ENCODE results near the gene GPANK1.
A peak's percentile ranks its signal among the peaks of the same experiment; 100 is the strongest.

The GPANK1 gene

DNA sequence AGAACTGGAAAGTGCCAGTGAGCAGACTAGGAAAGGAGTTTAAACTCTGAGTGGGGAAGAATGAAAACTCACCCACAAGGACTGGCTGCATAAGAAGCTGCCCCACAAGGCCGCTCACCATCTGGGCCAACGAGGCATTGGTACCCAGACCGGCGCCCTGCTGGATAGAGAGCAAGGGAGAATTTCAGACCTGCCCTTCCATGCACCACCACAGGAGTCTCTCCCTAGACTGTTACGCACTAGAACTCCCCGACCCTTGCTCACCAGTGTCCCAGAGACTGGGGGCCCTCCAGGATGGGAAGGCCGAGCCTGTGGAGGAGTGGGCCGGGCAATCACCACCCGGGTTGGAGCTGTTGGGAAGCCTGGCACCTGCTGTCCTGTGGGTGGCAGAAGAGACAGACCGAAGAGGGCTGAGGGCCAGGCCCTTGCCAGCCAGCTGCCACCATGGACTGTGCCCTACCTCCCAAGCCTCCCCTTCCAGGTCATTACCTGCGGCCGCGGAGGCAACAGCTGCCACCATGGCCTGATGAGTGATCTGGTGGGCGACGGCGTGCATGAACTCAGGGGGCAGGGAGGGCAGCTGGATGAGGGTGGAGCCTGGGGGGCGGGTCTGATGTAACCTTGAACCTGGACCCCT, 20.9 kb downstream of the GPANK1 start:
- Mint-ChIP-seq H3K36me3 (ENCODE audit: low read depth) (peaks cover 97% of the 10 kb centered on the region), H3K27ac (peak overlapping the region; percentile 59)

DNA sequence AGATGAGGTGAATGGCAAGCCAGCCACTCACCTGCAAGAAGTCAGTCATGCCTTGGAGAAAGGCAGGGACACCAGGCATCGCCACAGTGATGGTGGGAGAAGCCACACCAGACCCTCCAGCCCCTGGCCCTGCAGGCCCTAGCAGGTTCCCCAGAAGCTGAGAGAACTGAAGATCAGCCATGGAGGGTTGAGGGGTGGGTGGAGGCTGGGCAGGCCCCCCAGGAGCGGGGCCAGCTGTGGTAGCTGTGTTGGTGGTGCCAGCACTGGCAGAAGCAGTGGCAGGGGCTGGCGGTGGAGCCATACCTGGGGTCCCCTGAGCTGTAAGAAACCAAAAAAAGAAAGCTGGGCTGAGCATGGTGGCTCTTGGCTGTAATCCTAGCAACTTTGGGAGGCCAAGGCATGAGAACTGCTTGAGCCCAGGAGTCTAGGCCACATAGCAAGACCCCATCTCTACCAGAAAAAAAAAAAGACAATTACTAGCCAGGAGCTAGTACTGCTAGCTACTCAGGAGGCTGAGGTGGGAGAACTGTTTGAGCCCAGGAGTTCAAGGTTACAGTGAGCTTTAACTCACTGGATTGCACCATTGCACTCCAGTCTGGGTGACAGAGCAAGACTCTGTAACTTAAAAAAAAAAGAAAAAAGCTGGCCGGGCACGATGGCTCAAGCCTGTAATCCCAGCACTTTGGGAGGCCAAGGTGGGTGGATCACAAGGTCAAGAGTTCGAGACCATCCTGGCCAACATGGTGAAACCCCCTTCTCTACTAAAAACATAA, 21.8 kb downstream of the GPANK1 start:
- Mint-ChIP-seq H3K4me3 (no peak overlapping the region), H3K27ac (peak overlapping the region; percentile 74), H3K4me1 (ENCODE audit: low read depth) (peaks cover 16% of the 10 kb centered on the region), H3K9me3 (no peaks in the 10 kb centered on the region), H3K27me3 (no peaks in the 10 kb centered on the region), H3K36me3 (ENCODE audit: low read depth) (peaks cover 97% of the 10 kb centered on the region)
- DNase-seq: no peak

More for the DNA sequence above, 20.9 kb downstream of the GPANK1 start:
- H3K4me1 Mint-ChIP-seq (ENCODE audit: low read depth): peaks cover 15% of the 10 kb centered on the region
- H3K27me3 Mint-ChIP-seq: no peaks in the 10 kb centered on the region
- no peaks in the 10 kb centered on the region for H3K9me3 Mint-ChIP-seq
- no peak for DNase-seq
- no peak overlapping the region for H3K4me3 Mint-ChIP-seq

DNA sequence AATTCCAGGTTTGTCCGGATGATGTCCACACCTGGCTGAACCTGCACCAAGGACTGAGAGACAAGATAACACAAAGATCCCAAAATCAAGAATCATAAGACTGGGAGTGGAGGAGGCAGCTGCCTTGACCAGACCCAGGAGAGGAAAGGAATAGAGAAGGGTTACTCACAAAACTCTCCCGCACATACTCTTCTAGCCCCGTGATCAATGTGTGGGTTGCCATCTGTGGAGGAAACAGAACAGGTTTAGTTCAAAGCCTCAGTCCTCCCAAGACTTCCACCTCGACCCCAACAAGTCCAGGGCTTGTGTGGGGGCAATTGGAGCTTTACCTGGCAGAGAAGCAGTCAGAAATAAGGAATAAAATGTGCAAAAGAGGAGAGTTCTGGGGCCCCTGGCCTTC, 23.4 kb downstream of the GPANK1 start:
- Mint-ChIP-seq H3K9me3 (no peaks in the 10 kb centered on the region), H3K27me3 (no peaks in the 10 kb centered on the region), H3K4me1 (ENCODE audit: low read depth) (peaks cover 14% of the 10 kb centered on the region), H3K27ac (peak overlapping the region; percentile 88), H3K36me3 (ENCODE audit: low read depth) (peaks cover 96% of the 10 kb centered on the region), H3K4me3 (no peak overlapping the region)
- DNase-seq: no peak

DNA sequence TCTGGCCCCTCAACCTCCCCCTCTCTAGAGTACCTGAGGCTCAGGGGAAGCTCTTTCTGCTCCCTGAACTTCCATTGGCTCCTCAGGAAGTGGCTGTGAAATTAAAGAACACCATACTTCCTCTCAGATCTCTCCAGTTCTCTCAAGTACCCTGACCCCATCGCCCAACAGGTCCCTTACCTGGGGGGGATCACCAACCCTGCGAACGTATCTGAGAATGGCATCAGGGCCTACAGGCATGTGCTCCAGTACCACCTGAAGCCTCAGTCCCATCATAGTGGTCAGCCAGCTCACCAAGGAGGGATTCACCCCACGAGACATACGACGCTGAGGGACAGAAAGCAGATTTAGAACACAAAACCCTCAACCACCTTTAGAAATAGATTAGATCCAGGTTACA, 24.2 kb downstream of the GPANK1 start:
- no peak for DNase-seq
- Mint-ChIP-seq H3K4me1 (ENCODE audit: low read depth) (peaks cover 14% of the 10 kb centered on the region), H3K27me3 (no peaks in the 10 kb centered on the region), H3K27ac (peak overlapping the region; percentile 88), H3K4me3 (no peak overlapping the region), H3K9me3 (no peaks in the 10 kb centered on the region), H3K36me3 (ENCODE audit: low read depth) (peaks cover 96% of the 10 kb centered on the region)

DNA sequence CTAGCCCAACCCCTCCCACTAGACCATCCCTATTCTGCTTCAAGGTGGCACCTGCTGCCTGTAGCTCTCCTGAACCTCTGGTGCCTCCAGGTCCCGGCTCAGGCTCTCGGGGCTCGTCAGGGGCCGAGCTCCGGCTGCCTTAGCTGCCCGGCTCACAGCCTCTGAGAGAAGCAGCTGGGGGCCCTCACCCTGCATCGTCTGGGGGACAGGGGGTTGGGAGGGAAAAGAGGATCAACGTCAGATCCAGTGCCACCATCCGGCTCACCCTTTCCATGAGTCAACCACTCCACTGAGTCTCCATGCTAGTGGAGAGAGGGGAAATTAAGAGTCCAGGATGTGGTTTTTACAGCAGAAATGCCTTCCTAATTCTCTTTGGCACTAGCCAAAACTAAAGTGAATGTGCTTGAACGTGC, 25.3 kb downstream of the GPANK1 start:
- Mint-ChIP-seq H3K4me1 (ENCODE audit: low read depth) (peaks cover 12% of the 10 kb centered on the region), H3K27ac (peak overlapping the region; percentile 88), H3K4me3 (no peak overlapping the region), H3K36me3 (ENCODE audit: low read depth) (peaks cover 96% of the 10 kb centered on the region), H3K27me3 (no peaks in the 10 kb centered on the region), H3K9me3 (no peaks in the 10 kb centered on the region)
- no peak for DNase-seq

DNA sequence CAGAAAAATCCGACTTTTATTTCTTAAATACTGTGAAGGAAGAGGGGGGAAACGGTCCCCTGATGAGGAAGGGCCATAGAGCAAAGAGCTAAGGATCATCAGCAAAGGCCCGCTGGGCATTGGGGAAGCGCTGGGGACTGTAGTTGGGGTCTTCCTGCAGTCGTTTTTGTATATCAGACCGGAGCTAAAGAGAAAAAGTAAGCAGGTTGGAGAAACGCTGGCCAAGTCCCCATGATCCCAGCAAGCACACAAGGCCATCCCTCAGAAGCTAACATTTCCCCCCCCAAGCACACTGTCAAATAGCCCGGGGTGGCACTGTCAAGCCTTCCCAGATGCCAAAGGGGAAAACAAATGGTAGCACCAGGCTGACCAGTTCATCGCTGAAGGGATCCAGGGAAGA, 25.8 kb downstream of the GPANK1 start:
- H3K4me1 Mint-ChIP-seq (ENCODE audit: low read depth): peaks cover 12% of the 10 kb centered on the region
- H3K36me3 Mint-ChIP-seq (ENCODE audit: low read depth): peaks cover 96% of the 10 kb centered on the region
- no peak overlapping the region for H3K4me3 Mint-ChIP-seq
- no peaks in the 10 kb centered on the region for H3K27me3 Mint-ChIP-seq
- no peak for DNase-seq
- H3K9me3 Mint-ChIP-seq: no peaks in the 10 kb centered on the region
- peak overlapping the region; percentile 88 for H3K27ac Mint-ChIP-seq

DNA sequence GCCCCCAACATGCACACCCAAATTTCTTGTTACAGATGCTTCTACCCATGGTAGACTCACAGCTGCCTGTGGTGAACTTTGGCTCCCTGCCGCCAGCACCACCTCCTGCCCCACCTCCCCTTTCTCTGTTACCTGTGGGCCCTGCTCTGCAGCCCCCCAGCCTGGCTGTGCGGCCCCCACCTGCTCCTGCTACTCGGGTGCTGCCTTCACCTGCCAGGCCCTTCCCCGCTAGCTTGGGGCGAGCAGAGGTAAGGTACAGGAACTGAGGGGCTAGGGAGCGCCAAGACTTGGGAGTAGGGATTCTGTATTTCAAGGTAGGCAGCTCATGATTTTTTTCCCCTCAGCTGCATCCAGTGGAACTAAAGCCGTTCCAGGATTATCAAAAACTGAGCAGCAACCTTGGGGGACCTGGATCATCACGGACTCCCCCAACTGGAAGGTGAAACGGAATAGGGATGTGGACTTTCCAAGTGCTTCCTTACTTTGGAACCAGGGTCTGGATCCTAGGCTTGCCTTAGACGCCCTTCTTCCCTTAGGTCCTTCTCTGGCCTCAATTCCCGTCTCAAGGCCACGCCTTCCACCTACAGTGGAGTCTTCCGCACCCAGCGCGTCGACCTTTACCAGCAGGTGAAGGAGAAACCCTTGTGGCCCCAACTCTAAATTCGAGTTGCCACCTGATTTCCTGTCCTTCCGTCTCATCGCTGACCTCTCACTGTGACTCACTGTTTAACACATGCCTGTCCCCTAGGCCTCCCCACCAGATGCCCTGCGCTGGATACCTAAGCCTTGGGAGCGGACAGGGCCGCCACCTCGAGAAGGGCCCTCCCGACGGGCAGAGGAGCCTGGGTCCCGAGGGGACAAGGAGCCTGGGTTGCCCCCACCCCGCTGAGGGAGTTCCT, 27.9 kb downstream of the GPANK1 start:
- peaks cover 14% of the 10 kb centered on the region for H3K4me1 Mint-ChIP-seq (ENCODE audit: low read depth)
- no peak overlapping the region for H3K4me3 Mint-ChIP-seq
- H3K9me3 Mint-ChIP-seq: no peaks in the 10 kb centered on the region
- DNase-seq: no peak
- peaks cover 99% of the 10 kb centered on the region for H3K36me3 Mint-ChIP-seq (ENCODE audit: low read depth)
- peak overlapping the region; percentile 65 for H3K27ac Mint-ChIP-seq
- no peaks in the 10 kb centered on the region for H3K27me3 Mint-ChIP-seq

DNA sequence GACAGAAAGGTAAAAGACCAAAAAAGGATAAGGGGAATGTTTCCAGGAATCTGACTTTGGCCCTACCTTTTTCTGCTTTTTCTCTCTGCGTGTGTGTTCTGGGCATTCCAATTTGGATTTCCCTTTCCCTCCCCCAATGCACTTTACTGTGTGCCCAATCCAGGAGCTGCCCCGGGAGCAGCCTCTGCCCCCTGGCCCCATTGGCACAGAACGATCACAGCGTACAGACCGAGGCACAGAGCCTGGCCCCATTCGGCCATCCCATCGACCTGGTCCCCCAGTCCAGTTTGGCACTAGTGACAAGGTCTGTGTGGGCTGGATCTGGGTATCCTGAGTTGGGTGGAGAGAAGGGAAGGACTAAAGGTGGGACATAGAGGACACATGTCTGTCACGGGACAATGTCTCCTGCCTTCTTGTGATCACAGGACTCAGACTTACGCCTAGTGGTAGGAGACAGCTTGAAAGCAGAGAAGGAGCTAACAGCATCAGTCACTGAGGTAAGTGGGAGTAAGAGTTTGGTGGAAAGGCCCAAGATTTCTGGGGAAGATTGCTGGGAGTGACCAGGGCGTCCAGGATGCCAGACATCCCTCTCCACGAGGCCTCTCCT, 29.7 kb downstream of the GPANK1 start:
- Mint-ChIP-seq H3K4me1 (ENCODE audit: low read depth) (peaks cover 14% of the 10 kb centered on the region), H3K27me3 (no peaks in the 10 kb centered on the region), H3K4me3 (no peak overlapping the region), H3K27ac (peak overlapping the region; percentile 72), H3K36me3 (ENCODE audit: low read depth) (peaks cover 99% of the 10 kb centered on the region), H3K9me3 (no peaks in the 10 kb centered on the region)
- no peak for DNase-seq

DNA sequence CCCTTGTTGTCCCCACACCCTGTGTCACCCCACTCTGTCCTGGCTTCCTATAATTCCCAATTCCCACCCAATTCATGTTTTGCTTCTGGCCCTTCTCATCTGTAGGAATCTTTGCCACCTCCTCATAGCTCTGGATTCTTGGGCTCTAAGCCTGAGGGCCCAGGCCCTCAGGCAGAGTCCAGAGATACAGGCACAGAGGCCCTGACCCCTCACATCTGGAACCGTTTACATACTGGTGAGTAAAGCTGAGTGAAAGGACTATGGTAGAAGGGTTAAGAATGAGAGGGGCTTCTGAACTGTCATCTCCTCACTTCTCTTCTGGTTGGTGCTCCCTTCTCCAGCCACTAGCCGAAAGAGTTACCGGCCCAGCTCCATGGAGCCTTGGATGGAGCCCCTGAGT, 30.7 kb downstream of the GPANK1 start:
- DNase-seq: no peak
- Mint-ChIP-seq H3K9me3 (no peaks in the 10 kb centered on the region), H3K4me3 (no peak overlapping the region), H3K4me1 (ENCODE audit: low read depth) (peaks cover 6% of the 10 kb centered on the region), H3K27ac (peak overlapping the region; percentile 84), H3K36me3 (ENCODE audit: low read depth) (peaks cover 99% of the 10 kb centered on the region), H3K27me3 (no peaks in the 10 kb centered on the region)

DNA sequence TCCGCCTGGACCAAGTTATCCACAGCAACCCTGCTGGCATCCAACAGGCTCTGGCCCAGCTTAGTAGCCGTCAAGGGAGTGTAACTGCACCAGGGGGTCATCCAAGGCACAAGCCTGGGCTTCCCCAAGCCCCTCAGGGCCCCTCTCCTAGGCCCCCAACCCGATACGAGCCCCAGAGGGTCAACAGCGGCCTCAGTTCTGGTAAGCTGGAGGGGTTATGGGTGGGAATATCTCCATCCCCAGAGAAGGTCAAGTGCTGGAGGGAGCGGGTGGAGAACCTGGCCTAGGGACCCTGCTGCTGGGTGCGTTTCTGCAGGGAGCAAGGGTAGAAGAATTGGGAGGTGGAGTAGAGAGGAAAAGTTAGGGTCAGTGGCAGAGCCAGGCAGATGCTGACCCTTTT, 31.4 kb downstream of the GPANK1 start:
- Mint-ChIP-seq H3K27me3 (no peaks in the 10 kb centered on the region), H3K27ac (peak overlapping the region; percentile 84), H3K4me1 (ENCODE audit: low read depth) (peaks cover 3% of the 10 kb centered on the region), H3K9me3 (no peaks in the 10 kb centered on the region), H3K36me3 (ENCODE audit: low read depth) (peaks cover 99% of the 10 kb centered on the region), H3K4me3 (no peak overlapping the region)
- DNase-seq: no peak

DNA sequence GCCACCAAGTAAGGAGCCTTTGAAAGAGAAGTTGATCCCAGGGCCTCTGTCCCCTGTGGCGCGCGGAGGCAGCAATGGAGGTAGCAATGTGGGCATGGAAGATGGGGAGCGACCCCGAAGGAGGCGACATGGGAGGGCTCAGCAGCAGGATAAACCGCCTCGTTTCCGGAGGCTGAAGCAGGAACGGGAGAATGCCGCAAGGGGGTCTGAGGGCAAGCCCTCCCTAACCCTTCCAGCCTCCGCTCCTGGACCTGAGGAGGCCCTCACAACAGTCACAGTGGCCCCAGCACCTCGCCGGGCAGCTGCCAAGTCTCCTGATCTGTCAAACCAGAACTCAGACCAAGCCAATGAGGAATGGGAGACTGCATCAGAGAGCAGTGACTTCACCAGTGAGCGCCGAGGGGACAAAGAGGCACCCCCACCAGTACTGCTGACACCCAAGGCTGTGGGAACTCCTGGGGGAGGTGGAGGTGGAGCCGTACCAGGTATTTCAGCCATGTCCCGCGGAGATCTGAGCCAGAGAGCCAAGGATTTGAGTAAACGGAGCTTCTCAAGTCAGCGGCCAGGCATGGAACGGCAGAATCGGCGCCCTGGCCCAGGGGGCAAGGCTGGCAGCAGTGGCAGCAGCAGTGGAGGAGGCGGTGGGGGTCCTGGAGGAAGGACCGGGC, 32.4 kb downstream of the GPANK1 start:
- H3K9me3 Mint-ChIP-seq: no peaks in the 10 kb centered on the region
- H3K27ac Mint-ChIP-seq: peak overlapping the region; percentile 84
- peaks cover 100% of the 10 kb centered on the region for H3K36me3 Mint-ChIP-seq (ENCODE audit: low read depth)
- H3K4me1 Mint-ChIP-seq (ENCODE audit: low read depth): peaks cover 6% of the 10 kb centered on the region
- H3K4me3 Mint-ChIP-seq: no peak overlapping the region
- no peak for DNase-seq
- no peaks in the 10 kb centered on the region for H3K27me3 Mint-ChIP-seq

DNA sequence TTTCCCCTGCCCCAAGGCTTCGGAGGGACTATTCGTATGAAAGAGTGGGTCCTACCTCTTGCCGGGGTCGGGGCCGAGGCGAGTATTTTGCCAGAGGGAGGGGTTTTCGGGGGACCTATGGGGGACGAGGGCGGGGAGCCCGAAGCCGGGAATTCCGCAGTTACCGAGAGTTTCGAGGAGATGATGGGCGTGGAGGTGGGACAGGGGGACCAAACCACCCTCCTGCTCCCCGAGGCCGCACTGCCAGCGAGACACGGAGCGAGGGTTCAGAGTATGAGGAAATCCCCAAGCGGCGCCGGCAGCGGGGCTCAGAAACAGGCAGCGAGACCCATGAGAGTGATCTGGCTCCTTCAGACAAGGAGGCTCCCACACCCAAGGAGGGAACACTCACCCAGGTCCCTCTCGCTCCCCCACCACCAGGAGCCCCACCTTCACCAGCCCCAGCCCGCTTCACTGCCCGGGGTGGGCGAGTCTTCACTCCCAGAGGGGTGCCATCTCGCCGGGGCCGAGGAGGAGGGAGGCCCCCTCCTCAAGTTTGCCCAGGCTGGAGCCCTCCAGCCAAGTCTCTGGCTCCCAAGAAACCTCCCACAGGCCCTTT, 33.0 kb downstream of the GPANK1 start:
- H3K36me3 Mint-ChIP-seq (ENCODE audit: low read depth): peaks cover 100% of the 10 kb centered on the region
- DNase-seq: no peak
- peak overlapping the region; percentile 33 for H3K27ac Mint-ChIP-seq
- H3K4me3 Mint-ChIP-seq: no peak overlapping the region
- H3K4me1 Mint-ChIP-seq (ENCODE audit: low read depth): peaks cover 6% of the 10 kb centered on the region
- H3K9me3 Mint-ChIP-seq: no peaks in the 10 kb centered on the region
- no peaks in the 10 kb centered on the region for H3K27me3 Mint-ChIP-seq

DNA sequence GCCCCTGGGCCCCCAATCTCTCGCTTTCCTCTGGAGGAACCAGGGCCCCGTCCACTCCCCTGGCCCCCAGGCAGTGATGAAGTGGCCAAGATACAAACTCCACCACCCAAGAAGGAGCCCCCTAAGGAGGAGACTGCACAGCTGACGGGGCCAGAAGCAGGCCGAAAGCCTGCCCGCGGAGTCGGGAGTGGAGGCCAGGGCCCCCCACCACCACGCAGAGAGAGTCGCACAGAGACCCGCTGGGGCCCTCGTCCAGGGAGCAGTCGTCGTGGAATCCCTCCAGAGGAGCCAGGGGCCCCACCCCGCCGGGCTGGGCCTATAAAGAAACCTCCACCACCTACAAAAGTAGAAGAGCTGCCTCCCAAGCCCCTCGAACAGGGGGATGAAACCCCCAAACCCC, 33.6 kb downstream of the GPANK1 start:
- H3K36me3 Mint-ChIP-seq (ENCODE audit: low read depth): peaks cover 100% of the 10 kb centered on the region
- peak overlapping the region; percentile 5 for H3K27ac Mint-ChIP-seq
- no peak overlapping the region for H3K4me3 Mint-ChIP-seq

More for the DNA sequence above, 33.6 kb downstream of the GPANK1 start:
- Mint-ChIP-seq H3K4me1 (ENCODE audit: low read depth) (peaks cover 6% of the 10 kb centered on the region), H3K27me3 (no peaks in the 10 kb centered on the region), H3K9me3 (no peaks in the 10 kb centered on the region)
- no peak for DNase-seq

Measured in activated T-cell treated with anti-CD3 and anti-CD28 coated beads, Interleukin-2, amount 50 U/mL, for 24 hours (primary cell).